ENCODE results near the gene CCDC6.
A peak's percentile ranks its signal among the peaks of the same experiment; 100 is the strongest.

CCDC6 gene

GRCh38 chr10:59832506-59832905 lies 73.8 kb downstream of the CCDC6 start:
- no peak for DNase-seq (ENCODE audit: low read depth)
- no peak overlapping the region for H3K4me3 ChIP-seq (ENCODE audit: low read depth, low read length)
- in situ Hi-C loops (cut with HindIII; ENCODE audit: low sequenced_read_pairs) = no loop called here
- TF ChIP-seq CTCF (IDR thresholded peaks at IDR 0.05; ENCODE audit: low read depth, low read length, missing control alignments) = no peak

GRCh38 chr10:59831658-59832503 lies 74.5 kb downstream of the CCDC6 start:
- no peak for DNase-seq (ENCODE audit: low read depth)
- TF ChIP-seq CTCF (IDR thresholded peaks at IDR 0.05; ENCODE audit: low read depth, low read length, missing control alignments) = no peak
- in situ Hi-C loops (cut with HindIII; ENCODE audit: low sequenced_read_pairs) = no loop called here
- no peak overlapping the region for H3K4me3 ChIP-seq (ENCODE audit: low read depth, low read length)

GRCh38 chr10:59830601-59831259 lies 75.6 kb downstream of the CCDC6 start:
- in situ Hi-C loops (cut with HindIII; ENCODE audit: low sequenced_read_pairs) = no loop called here
- DNase-seq (ENCODE audit: low read depth) = peak; percentile 46
- no peak overlapping the region for H3K4me3 ChIP-seq (ENCODE audit: low read depth, low read length)
- TF ChIP-seq CTCF (IDR thresholded peaks at IDR 0.05; ENCODE audit: low read depth, low read length, missing control alignments) = peak; percentile 85

- H3K4me3 ChIP-seq (ENCODE audit: low read depth, low read length) = no peak overlapping the region
- no peak for DNase-seq (ENCODE audit: low read depth)
- in situ Hi-C loops (cut with HindIII; ENCODE audit: low sequenced_read_pairs) = no loop called here
- TF ChIP-seq CTCF (IDR thresholded peaks at IDR 0.05; ENCODE audit: low read depth, low read length, missing control alignments) = no peak
These were observed 76.8 kb downstream of the CCDC6 start for GRCh38 chr10:59829601-59830000.

GRCh38 chr10:59829024-59829423 lies 77.3 kb downstream of the CCDC6 start:
- TF ChIP-seq CTCF (IDR thresholded peaks at IDR 0.05; ENCODE audit: low read depth, low read length, missing control alignments) = no peak
- H3K4me3 ChIP-seq (ENCODE audit: low read depth, low read length) = no peak overlapping the region
- no peak for DNase-seq (ENCODE audit: low read depth)
- in situ Hi-C loops (cut with HindIII; ENCODE audit: low sequenced_read_pairs) = no loop called here

GRCh38 chr10:59825932-59826331 lies 80.4 kb downstream of the CCDC6 start:
- TF ChIP-seq CTCF (IDR thresholded peaks at IDR 0.05; ENCODE audit: low read depth, low read length, missing control alignments) = no peak
- DNase-seq (ENCODE audit: low read depth) = no peak
- H3K4me3 ChIP-seq (ENCODE audit: low read depth, low read length) = no peak overlapping the region
- in situ Hi-C loops (cut with HindIII; ENCODE audit: low sequenced_read_pairs) = no loop called here
